Memory B cell (primary cell): ENCODE measurements around the gene ARPC2.
A peak's percentile ranks its signal among the peaks of the same experiment; 100 is the strongest.

Source experiments
- ATAC-seq: fragments of 150-1000 bp; cut with Tn5 transposase; 2 replicates; pipeline ENCODE4 v1.10.0; 2021; ENCODE audit warnings: low read depth, mild to moderate bottlenecking, moderate library complexity
- DNase-seq, 2 donors: peaks; one replicate each; pipeline ENCODE4 v3.0.0; 2022; ENCODE audit warnings: low spot score in 2 of 2
- H3K27ac Mint-ChIP-seq: one replicate; pipeline ENCODE4 v1.8.0; 2022; ENCODE audit warnings: mild to moderate bottlenecking, moderate library complexity, mixed read lengths
- H3K27me3 Mint-ChIP-seq: one replicate; pipeline ENCODE4 v1.8.0; 2022; ENCODE audit warnings: mixed read lengths
- H3K36me3 Mint-ChIP-seq: one replicate; pipeline ENCODE4 v1.8.0; 2022; ENCODE audit warnings: mild to moderate bottlenecking, mixed read lengths
- H3K4me1 Mint-ChIP-seq: one replicate; pipeline ENCODE4 v1.8.0; 2022; ENCODE audit warnings: mixed read lengths
- H3K4me3 Mint-ChIP-seq: one replicate; pipeline ENCODE4 v1.8.0; 2022; ENCODE audit warnings: mild to moderate bottlenecking, moderate library complexity, mixed read lengths
- H3K9me3 Mint-ChIP-seq: one replicate; pipeline ENCODE4 v1.8.0; 2022; ENCODE audit warnings: mixed read lengths

The ARPC2 gene

GRCh38 chr2:218226903-218227302, 9.9 kb downstream of the ARPC2 start:
- Mint-ChIP-seq H3K27me3 (no peaks in the 10 kb centered on the region), H3K36me3 (peaks cover 34% of the 10 kb centered on the region), H3K4me1 (peaks cover 54% of the 10 kb centered on the region), H3K9me3 (no peaks in the 10 kb centered on the region), H3K27ac (peak overlapping the region; percentile 41), H3K4me3 (no peak overlapping the region)
- ATAC-seq, result no peak
- DNase-seq, result no peak

DNA sequence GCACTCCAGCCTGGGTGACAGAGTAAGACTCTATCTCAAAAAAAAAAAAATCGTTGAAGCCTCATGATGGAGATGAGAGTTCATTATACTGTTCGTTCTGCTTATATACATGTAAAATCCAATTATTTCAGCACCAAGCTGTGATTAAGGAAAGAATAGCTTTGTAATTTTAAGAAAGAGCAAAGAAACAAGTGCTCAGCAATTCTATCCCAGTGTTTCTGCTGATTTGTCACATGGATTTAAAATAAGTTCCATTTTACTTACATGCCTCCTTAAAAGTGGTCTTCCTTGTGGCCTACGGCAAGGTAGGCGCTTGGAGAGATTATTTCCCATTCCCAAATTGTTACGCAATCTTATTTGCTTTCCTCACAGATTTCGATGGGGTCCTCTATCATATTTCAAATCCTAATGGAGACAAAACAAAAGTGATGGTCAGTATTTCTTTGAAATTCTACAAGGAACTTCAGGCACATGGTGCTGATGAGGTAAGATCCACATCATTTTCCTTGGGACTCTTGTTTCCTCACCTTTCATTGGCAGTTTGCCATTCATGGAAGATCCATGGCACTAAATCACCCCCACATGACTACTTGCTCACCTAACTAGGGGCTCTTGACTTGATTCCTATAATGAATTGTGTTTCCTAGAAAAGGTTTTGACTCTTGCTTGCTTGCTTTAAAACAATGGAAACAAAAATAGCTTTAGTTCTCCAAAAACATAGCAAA, 11.5 kb downstream of the ARPC2 start:
- Mint-ChIP-seq H3K4me3 (peak overlapping the region; percentile 27), H3K9me3 (no peaks in the 10 kb centered on the region), H3K36me3 (peaks cover 41% of the 10 kb centered on the region), H3K27me3 (no peaks in the 10 kb centered on the region), H3K27ac (peak overlapping the region; percentile 68), H3K4me1 (peaks cover 45% of the 10 kb centered on the region)
- DNase-seq (no peak), ATAC-seq (no peak)

DNA sequence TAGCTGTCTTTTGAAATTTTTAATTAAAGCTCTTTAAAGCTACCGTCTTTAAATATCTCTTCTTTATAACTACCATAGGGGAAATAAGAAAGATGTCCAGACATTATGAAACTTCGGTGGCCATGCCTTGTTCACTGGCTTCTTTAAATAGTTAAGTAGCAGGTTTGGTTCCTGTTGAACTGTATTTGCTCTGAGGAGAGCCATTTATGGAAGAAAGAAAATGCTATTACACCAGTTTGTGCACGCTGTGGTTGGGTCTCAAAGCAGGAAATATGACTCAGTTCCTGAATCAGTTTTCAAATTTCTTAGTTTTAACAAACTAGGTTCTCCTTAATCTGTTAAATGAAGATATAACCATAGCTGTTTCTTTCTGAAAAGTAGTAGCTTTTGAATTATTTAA, 12.2 kb downstream of the ARPC2 start:
- ATAC-seq (peak; percentile 87), DNase-seq (peak in 1 of 2 donors; percentile 16)
- H3K27me3 Mint-ChIP-seq, result no peaks in the 10 kb centered on the region
- no peaks in the 10 kb centered on the region for H3K9me3 Mint-ChIP-seq
- peaks cover 44% of the 10 kb centered on the region for H3K36me3 Mint-ChIP-seq
- H3K27ac Mint-ChIP-seq, result peak overlapping the region; percentile 68
- peaks cover 45% of the 10 kb centered on the region for H3K4me1 Mint-ChIP-seq
- H3K4me3 Mint-ChIP-seq, result peak overlapping the region; percentile 66

GRCh38 chr2:218229851-218230250, 12.9 kb downstream of the ARPC2 start:
- Mint-ChIP-seq H3K36me3 (peaks cover 40% of the 10 kb centered on the region), H3K27me3 (no peaks in the 10 kb centered on the region), H3K27ac (no peak overlapping the region), H3K4me1 (peaks cover 39% of the 10 kb centered on the region), H3K9me3 (no peaks in the 10 kb centered on the region), H3K4me3 (no peak overlapping the region)
- ATAC-seq (no peak), DNase-seq (no peak)

DNA sequence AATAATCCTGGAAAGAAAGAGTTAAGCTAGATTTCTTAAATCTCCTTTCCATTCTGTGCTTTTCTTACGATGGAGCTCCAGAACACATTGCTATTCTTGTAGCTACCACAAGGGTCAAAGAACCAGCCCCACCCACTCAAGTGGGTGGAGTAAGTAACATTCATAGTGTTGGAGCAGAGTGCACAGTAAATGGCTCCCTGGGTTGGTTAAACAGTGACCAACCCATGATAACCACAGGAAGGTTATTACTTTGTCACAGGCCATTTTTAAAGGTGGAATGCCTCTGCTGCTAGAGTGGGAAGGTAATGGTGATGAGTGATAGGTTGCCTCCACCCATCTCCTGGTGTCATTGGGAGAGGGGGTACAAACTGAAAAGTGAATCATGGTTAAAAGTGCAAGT, 13.9 kb downstream of the ARPC2 start:
- no peaks in the 10 kb centered on the region for H3K9me3 Mint-ChIP-seq
- H3K4me3 Mint-ChIP-seq, result no peak overlapping the region
- H3K4me1 Mint-ChIP-seq, result peaks cover 29% of the 10 kb centered on the region
- no peaks in the 10 kb centered on the region for H3K27me3 Mint-ChIP-seq
- no peak for DNase-seq
- ATAC-seq, result peak; percentile 71
- H3K27ac Mint-ChIP-seq, result peak overlapping the region; percentile 65
- peaks cover 35% of the 10 kb centered on the region for H3K36me3 Mint-ChIP-seq

DNA sequence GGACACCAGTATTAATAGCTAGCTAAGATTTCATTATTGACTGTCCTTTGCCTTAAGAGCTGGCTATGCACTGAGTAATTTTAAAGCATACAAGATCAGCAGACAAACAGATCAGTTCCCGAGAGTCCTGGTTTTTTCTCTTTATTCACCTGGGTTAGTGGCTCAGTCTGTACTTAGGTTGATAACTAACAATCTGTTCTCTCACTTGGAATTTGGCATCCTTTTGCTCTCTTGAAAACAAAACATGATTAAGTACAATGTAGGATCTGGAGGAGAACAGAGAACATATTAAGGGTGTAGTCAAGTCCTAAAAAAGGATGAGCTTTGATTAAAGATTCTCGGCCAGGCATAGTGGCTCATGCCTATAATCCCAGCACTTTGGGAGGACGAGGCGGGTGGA, 16.6 kb downstream of the ARPC2 start:
- Mint-ChIP-seq H3K36me3 (peaks cover 30% of the 10 kb centered on the region), H3K9me3 (no peaks in the 10 kb centered on the region), H3K27me3 (no peaks in the 10 kb centered on the region), H3K4me3 (no peak overlapping the region), H3K27ac (peak overlapping the region; percentile 76), H3K4me1 (peaks cover 16% of the 10 kb centered on the region)
- no peak for ATAC-seq
- no peak for DNase-seq

DNA sequence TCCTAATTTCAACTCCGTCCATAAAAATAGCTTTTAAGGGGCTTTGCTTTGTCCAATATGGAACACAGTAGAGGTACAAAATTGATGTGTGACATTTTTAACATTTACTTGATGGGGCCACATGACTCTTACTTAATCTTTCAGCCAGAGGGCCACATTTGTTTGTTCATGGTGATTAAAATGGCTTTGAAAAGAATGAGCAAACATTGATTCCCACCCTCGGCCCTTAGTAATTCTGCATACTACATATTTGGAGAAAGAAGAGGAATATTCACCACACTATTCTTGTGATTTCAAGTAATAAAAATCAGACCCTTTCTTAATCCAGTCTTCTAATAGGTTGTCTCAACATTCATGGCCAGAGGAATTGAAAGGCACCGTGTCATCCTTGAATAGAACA, 17.5 kb downstream of the ARPC2 start:
- peaks cover 9% of the 10 kb centered on the region for H3K4me1 Mint-ChIP-seq
- DNase-seq (no peak), ATAC-seq (no peak)
- no peaks in the 10 kb centered on the region for H3K9me3 Mint-ChIP-seq
- H3K27ac Mint-ChIP-seq, result peak overlapping the region; percentile 76
- no peaks in the 10 kb centered on the region for H3K27me3 Mint-ChIP-seq
- peaks cover 27% of the 10 kb centered on the region for H3K36me3 Mint-ChIP-seq
- H3K4me3 Mint-ChIP-seq, result no peak overlapping the region

- H3K36me3 Mint-ChIP-seq, result peaks cover 27% of the 10 kb centered on the region
- ATAC-seq, result no peak
These were observed 18.0 kb downstream of the ARPC2 start for GRCh38 chr2:218235017-218235416.

GRCh38 chr2:218236829-218237228, 19.8 kb downstream of the ARPC2 start:
- Mint-ChIP-seq H3K4me3 (no peak overlapping the region), H3K4me1 (peaks cover 2% of the 10 kb centered on the region), H3K36me3 (peaks cover 23% of the 10 kb centered on the region), H3K27me3 (no peaks in the 10 kb centered on the region), H3K9me3 (no peaks in the 10 kb centered on the region), H3K27ac (no peak overlapping the region)
- DNase-seq (no peak), ATAC-seq (no peak)

More at GRCh38 chr2:218235017-218235416, 18.0 kb downstream of the ARPC2 start:
- H3K27me3 Mint-ChIP-seq, result no peaks in the 10 kb centered on the region
- no peak overlapping the region for H3K27ac Mint-ChIP-seq
- no peaks in the 10 kb centered on the region for H3K9me3 Mint-ChIP-seq
- no peak overlapping the region for H3K4me3 Mint-ChIP-seq
- H3K4me1 Mint-ChIP-seq, result peaks cover 9% of the 10 kb centered on the region
- DNase-seq, result no peak

DNA sequence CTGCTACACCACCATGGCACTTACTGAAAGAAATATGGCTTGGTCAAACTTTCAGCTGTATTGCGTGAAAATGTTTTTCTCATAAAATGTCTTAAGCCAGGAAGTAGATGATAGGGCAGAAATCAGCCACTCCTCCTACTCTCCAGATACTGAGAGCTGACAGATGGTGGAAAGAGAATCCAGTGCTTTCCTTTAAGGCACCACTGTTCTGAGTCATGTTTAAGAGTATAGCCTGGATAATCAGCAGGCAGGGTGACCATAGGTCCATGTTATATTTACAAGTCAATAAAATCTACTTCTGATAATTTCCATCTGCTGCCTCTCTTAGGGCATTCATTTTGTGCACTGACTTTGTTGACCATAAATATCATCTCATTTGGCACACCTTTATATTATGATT, 21.9 kb downstream of the ARPC2 start:
- DNase-seq (no peak), ATAC-seq (no peak)
- peaks cover 25% of the 10 kb centered on the region for H3K36me3 Mint-ChIP-seq
- H3K27me3 Mint-ChIP-seq, result no peaks in the 10 kb centered on the region
- peaks cover 3% of the 10 kb centered on the region for H3K4me1 Mint-ChIP-seq
- no peak overlapping the region for H3K27ac Mint-ChIP-seq
- H3K4me3 Mint-ChIP-seq, result no peak overlapping the region
- no peaks in the 10 kb centered on the region for H3K9me3 Mint-ChIP-seq

- DNase-seq, result no peak
- H3K27me3 Mint-ChIP-seq, result no peaks in the 10 kb centered on the region
These were observed 27.2 kb downstream of the ARPC2 start for GRCh38 chr2:218244204-218244603.

GRCh38 chr2:218244665-218245064, 27.7 kb downstream of the ARPC2 start:
- no peak overlapping the region for H3K27ac Mint-ChIP-seq
- no peaks in the 10 kb centered on the region for H3K9me3 Mint-ChIP-seq
- peaks cover 3% of the 10 kb centered on the region for H3K4me1 Mint-ChIP-seq
- no peaks in the 10 kb centered on the region for H3K27me3 Mint-ChIP-seq
- DNase-seq (no peak), ATAC-seq (no peak)
- peaks cover 34% of the 10 kb centered on the region for H3K36me3 Mint-ChIP-seq
- H3K4me3 Mint-ChIP-seq, result no peak overlapping the region

More at GRCh38 chr2:218244204-218244603, 27.2 kb downstream of the ARPC2 start:
- peaks cover 3% of the 10 kb centered on the region for H3K4me1 Mint-ChIP-seq
- H3K4me3 Mint-ChIP-seq, result no peak overlapping the region
- H3K27ac Mint-ChIP-seq, result peak overlapping the region; percentile 24
- no peaks in the 10 kb centered on the region for H3K9me3 Mint-ChIP-seq
- peaks cover 29% of the 10 kb centered on the region for H3K36me3 Mint-ChIP-seq
- ATAC-seq, result no peak

DNA sequence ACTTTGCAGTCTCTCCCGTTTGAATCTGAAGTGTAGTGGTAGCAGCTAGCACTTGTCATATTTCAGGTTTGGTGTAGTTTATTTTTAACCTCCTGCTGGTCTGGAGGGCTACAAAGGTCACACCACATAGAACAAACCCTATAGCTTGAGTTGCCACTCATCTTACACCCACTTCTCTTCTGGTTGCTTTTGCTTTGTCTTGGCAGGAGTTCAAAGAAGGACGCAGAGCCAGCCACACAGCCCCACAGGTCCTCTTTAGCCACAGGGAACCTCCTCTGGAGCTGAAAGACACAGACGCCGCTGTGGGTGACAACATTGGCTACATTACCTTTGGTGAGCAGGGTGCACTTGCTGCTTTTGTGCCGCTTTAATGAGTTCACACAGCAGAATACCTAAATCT, 28.2 kb downstream of the ARPC2 start:
- Mint-ChIP-seq H3K9me3 (no peaks in the 10 kb centered on the region), H3K27ac (no peak overlapping the region), H3K4me3 (no peak overlapping the region), H3K4me1 (peaks cover 3% of the 10 kb centered on the region), H3K27me3 (no peaks in the 10 kb centered on the region), H3K36me3 (peaks cover 38% of the 10 kb centered on the region)
- DNase-seq, result no peak
- ATAC-seq, result no peak

DNA sequence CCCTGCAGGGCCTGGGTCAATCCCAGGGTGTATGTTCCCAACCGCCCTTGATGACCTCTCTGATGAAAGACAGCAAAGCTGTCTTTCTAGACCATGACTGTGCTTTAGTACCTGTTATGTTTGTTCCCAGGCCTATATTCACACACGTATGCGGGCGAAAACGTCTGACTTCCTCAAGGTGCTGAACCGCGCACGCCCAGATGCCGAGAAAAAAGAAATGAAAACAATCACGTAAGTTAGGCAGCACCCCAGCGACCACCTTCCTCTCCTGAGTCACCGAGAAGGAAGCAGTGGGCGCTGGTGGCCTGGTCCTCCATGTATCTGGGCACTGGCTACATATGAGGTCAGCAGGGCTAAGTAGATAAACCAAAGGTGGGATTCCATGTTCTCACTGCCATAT, 32.7 kb downstream of the ARPC2 start:
- Mint-ChIP-seq H3K4me3 (no peak overlapping the region), H3K36me3 (peaks cover 37% of the 10 kb centered on the region), H3K9me3 (no peaks in the 10 kb centered on the region), H3K4me1 (no peaks in the 10 kb centered on the region), H3K27ac (no peak overlapping the region), H3K27me3 (no peaks in the 10 kb centered on the region)
- no peak for DNase-seq
- ATAC-seq, result no peak
